Tibial nerve (tissue), 4 donors: ENCODE results near the gene GALNT10. TPM values are rescaled to one million over a fixed set of nuclear protein-coding genes. Genes with fewer than 3 reads are reported as not detected.

Experiments
- DNase-seq, 2 donors: peaks; one replicate each; pipeline ENCODE4 v3.0.0-alpha.2; 2019; ENCODE audit warnings: low spot score in 2 of 2
- H3K27ac ChIP-seq, 4 donors: fragments of 200-600 bp; sonication (generic) in 3 of 4; one replicate each; pipeline ENCODE4 v1.5.1; 2017 to 2019; ENCODE audit warnings: mild to moderate bottlenecking in 1 of 4
- H3K27me3 ChIP-seq, 2 donors: fragments of 200-600 bp; sonication (generic) in 1 of 2; one replicate each; pipeline versions ENCODE4 v1.5.1 to v1.6.0; 2017 to 2019
- H3K36me3 ChIP-seq, 3 donors: fragments of 200-600 bp; sonication (generic); one replicate each; pipeline ENCODE4 v1.5.1; 2018 to 2019
- H3K4me1 ChIP-seq, 4 donors: fragments of 200-600 bp; sonication (generic) in 3 of 4; one replicate each; pipeline ENCODE4 v1.5.1; 2017 to 2019
- H3K4me3 ChIP-seq, 4 donors: fragments of 200-600 bp; sonication (generic) in 3 of 4; one replicate each; pipeline ENCODE4 v1.5.1; 2017 to 2019; ENCODE audit warnings: mild to moderate bottlenecking in 1 of 4, moderate library complexity in 1 of 4
- H3K9me3 ChIP-seq, 4 donors: fragments of 200-600 bp; sonication (generic) in 3 of 4; one replicate each; pipeline ENCODE4 v1.5.1; 2017 to 2019
- CTCF ChIP-seq, 5 experiments: fragments of 200-600 bp in 3 of 5; fragments of 450-650 bp in 2 of 5; sonication (generic) in 3 of 5; IDR thresholded peaks; one replicate each; pipeline ENCODE4 v1.5.1; 2016 to 2019; ENCODE audit warnings: antibody characterized with exemption in 5 of 5, mild to moderate bottlenecking in 3 of 5, moderate library complexity in 2 of 5
- EP300 ChIP-seq, 2 donors: sonication (generic); formaldehyde crosslinking; IDR thresholded peaks; one replicate each; pipeline ENCODE4 v1.6.1; 2017; ENCODE audit warnings: antibody characterized with exemption in 2 of 2, mild to moderate bottlenecking in 1 of 2
- POLR2A ChIP-seq, 2 donors: fragments of 450-650 bp; IDR thresholded peaks; one replicate each; pipeline ENCODE4 v1.6.1; 2017; ENCODE audit warnings: antibody characterized with exemption in 2 of 2, mild to moderate bottlenecking in 2 of 2, moderate library complexity in 2 of 2
- WGBS, 2 donors: methylation state at CpG; one replicate each; pipeline ENCODE4 v1.1.5; 2018; 5-methylcytosine and 5-hydroxymethylcytosine counted together
- total RNA-seq, 4 donors: library from RNA; depleted of rRNA; stranded (reverse); fragments of >200 nt; gene quantifications; one replicate each; pipeline ENCODE4 v1.1.0, GENCODE V29; 2016

Gene GALNT10
- total RNA-seq, 4 donors from 2014 or later: 24.1 to 41.2 (median 26.7) TPM

GRCh38 chr5:154202379-154203260, 12.1 kb downstream of the GALNT10 start:
- Histone ChIP-seq H3K4me3 (no peak overlapping the region), H3K4me1 (peaks cover 0 to 19% (median 8%) of the 10 kb centered on the region in 4 donors), H3K36me3 (peaks cover 0 to 11% (median 0%) of the 10 kb centered on the region in 3 donors), H3K27ac (no peak overlapping the region), H3K27me3 (no peaks in the 10 kb centered on the region), H3K9me3 (no peaks in the 10 kb centered on the region)
- 43 to 45% methylated on average over 11 of the region's 11 CpGs for WGBS, 2 donors
- TF ChIP-seq CTCF (IDR thresholded peaks at IDR 0.05) (no peak), EP300 (IDR thresholded peaks at IDR 0.05) (no peak), POLR2A (IDR thresholded peaks at IDR 0.05) (no peak)
- DNase-seq: no peak

GRCh38 chr5:154203798-154204578, 13.5 kb downstream of the GALNT10 start:
- Histone ChIP-seq H3K36me3 (peaks cover 0 to 21% (median 0%) of the 10 kb centered on the region in 3 donors), H3K27ac (no peak overlapping the region), H3K9me3 (peaks cover 0 to 2% (median 0%) of the 10 kb centered on the region in 4 donors), H3K4me3 (no peak overlapping the region), H3K4me1 (peaks cover 0 to 12% (median 4%) of the 10 kb centered on the region in 4 donors), H3K27me3 (no peaks in the 10 kb centered on the region)
- DNase-seq: no peak
- TF ChIP-seq POLR2A (IDR thresholded peaks at IDR 0.05): no peak
- TF ChIP-seq CTCF (IDR thresholded peaks at IDR 0.05): no peak
- no peak for TF ChIP-seq EP300 (IDR thresholded peaks at IDR 0.05)
- WGBS, 2 donors: 88 to 97% methylated on average over 4 of the region's 4 CpGs

GRCh38 chr5:154205441-154206117, 15.0 kb downstream of the GALNT10 start:
- peaks cover 0 to 25% (median 0%) of the 10 kb centered on the region in 3 donors for H3K36me3 ChIP-seq
- H3K27me3 ChIP-seq: no peaks in the 10 kb centered on the region
- DNase-seq: no peak
- no peak overlapping the region for H3K27ac ChIP-seq
- H3K4me3 ChIP-seq: no peak overlapping the region
- WGBS, 2 donors: 91% methylated on average over 6 of the region's 6 CpGs
- H3K4me1 ChIP-seq: peaks cover 0 to 11% (median 4%) of the 10 kb centered on the region in 4 donors
- no peak for TF ChIP-seq CTCF (IDR thresholded peaks at IDR 0.05)
- no peak for TF ChIP-seq POLR2A (IDR thresholded peaks at IDR 0.05)
- no peak for TF ChIP-seq EP300 (IDR thresholded peaks at IDR 0.05)
- peaks cover 0 to 7% (median 0%) of the 10 kb centered on the region in 4 donors for H3K9me3 ChIP-seq

- H3K27me3 ChIP-seq: no peaks in the 10 kb centered on the region
- H3K9me3 ChIP-seq: peaks cover 0 to 7% (median 0%) of the 10 kb centered on the region in 4 donors
- WGBS, 2 donors: 80 to 88% methylated on average over 6 of the region's 6 CpGs
- H3K4me3 ChIP-seq: no peak overlapping the region
- DNase-seq: no peak
- no peak overlapping the region for H3K27ac ChIP-seq
- peaks cover 0 to 25% (median 0%) of the 10 kb centered on the region in 3 donors for H3K36me3 ChIP-seq
- TF ChIP-seq EP300 (IDR thresholded peaks at IDR 0.05) (no peak), POLR2A (IDR thresholded peaks at IDR 0.05) (no peak), CTCF (IDR thresholded peaks at IDR 0.05) (no peak)
- H3K4me1 ChIP-seq: peaks cover 0 to 11% (median 4%) of the 10 kb centered on the region in 4 donors
These were observed 15.8 kb downstream of the GALNT10 start for GRCh38 chr5:154206311-154206710.
